Peyer's patch (tissue), 4 donors: ENCODE measurements around the gene SSH2.

Source experiments
- CTCF ChIP-seq, 6 experiments: fragments of 450-650 bp in 4 of 6; fragments of 200-600 bp in 2 of 6; sonication (generic) in 1 of 6; IDR thresholded peaks; one replicate each; pipeline ENCODE4 v1.5.1; 2017 to 2019; ENCODE audit warnings: antibody characterized with exemption in 6 of 6, mild to moderate bottlenecking in 3 of 6, moderate library complexity in 1 of 6
- POLR2A ChIP-seq, 2 donors: fragments of 450-650 bp; IDR thresholded peaks; one replicate each; pipeline ENCODE4 v1.5.1; 2017; ENCODE audit warnings: antibody characterized with exemption in 2 of 2, mild to moderate bottlenecking in 2 of 2, moderate library complexity in 2 of 2

- TF ChIP-seq POLR2A (IDR thresholded peaks at IDR 0.05) (no peak), CTCF (IDR thresholded peaks at IDR 0.05) (no peak)
These were observed 10.8 kb downstream of the SSH2 start for GRCh38 chr17:29918922-29919856.
